ENCODE data around the gene GRIP1. TPM values are rescaled to one million over a fixed set of nuclear protein-coding genes. Genes with fewer than 3 reads are reported as not detected.
A peak's percentile ranks its signal among the peaks of the same experiment; 100 is the strongest.

GRIP1 gene
- total and polyA plus RNA-seq, 5 donors from 2014 or later, result 0.21 to 1.1 (median 0.41) TPM; not detected in 1

DNA sequence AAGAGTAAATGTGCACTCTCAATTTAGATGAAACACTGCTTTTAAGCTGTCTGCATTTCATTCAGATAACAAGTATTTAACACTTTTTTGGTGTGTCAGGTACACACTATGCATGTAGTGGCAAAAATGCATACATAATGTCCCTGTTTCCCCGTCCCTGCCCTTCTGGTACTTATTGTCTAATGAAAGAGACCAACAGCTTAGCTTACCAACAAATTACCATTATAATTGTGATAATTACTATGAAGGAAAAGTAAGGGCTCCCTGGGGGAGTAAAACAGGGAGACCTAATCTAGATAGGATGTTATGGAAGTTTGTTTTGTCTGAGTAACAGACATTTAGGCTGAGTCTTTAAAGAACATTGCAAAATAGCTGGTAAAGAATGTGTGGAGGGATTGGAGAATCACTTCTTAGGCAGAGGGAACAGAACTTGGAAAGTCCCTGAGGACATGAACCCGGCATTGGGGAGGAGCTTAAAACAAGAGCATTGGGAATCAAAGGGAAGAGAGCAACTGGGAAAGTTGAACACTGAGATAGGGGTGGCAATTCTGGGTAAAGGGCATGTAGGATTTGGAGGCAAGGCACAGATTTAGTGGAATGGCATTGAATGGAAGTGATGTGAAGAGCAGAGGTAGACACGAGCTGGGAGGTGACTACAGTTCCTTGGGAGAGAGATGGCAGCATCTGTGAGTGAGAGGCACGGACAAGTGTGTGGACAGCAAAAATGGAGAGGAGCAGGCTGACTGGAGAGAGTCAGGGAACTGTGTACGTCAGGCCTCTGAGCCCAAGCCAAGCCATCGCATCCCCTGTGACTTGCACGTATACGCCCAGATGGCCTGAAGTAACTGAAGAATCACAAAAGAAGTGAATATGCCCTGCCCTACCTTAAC lies 181.6 kb downstream of the GRIP1 start:
- peaks cover 0 to 2% (median 0%) of the 10 kb centered on the region in 7 donors for H3K9me3 Mint-ChIP-seq
- H3K4me1 Mint-ChIP-seq, result no peaks in the 10 kb centered on the region
- H3K27me3 Mint-ChIP-seq, result peaks cover 18% of the 10 kb centered on the region
- peaks cover 2% of the 10 kb centered on the region for H3K27me3 ChIP-seq (ENCODE audit: control insufficient read depth, insufficient read depth, low read length)
- no peaks in the 10 kb centered on the region for H3K4me1 ChIP-seq (ENCODE audit: control insufficient read depth, insufficient read depth, low read length, poor library complexity, severe bottlenecking)
- H3K36me3 Mint-ChIP-seq, result no peaks in the 10 kb centered on the region
- H3K27ac ChIP-seq (ENCODE audit: insufficient read depth, low read length, poor library complexity, severe bottlenecking), result no peak overlapping the region
- no peak overlapping the region for H3K4me3 Mint-ChIP-seq
- DNase-seq (no peak), ATAC-seq (ENCODE audit: low read depth in 2 of 2) (no peak)
- no peak overlapping the region for H3K27ac Mint-ChIP-seq
- H3K4me3 ChIP-seq (ENCODE audit: low read depth, low read length), result no peak overlapping the region
- no peaks in the 10 kb centered on the region for H3K36me3 ChIP-seq (ENCODE audit: control insufficient read depth, insufficient read depth, low read length)
- H3K9me3 ChIP-seq (ENCODE audit: control insufficient read depth in 2 of 2, low read length in 2 of 2), result no peaks in the 10 kb centered on the region

DNA sequence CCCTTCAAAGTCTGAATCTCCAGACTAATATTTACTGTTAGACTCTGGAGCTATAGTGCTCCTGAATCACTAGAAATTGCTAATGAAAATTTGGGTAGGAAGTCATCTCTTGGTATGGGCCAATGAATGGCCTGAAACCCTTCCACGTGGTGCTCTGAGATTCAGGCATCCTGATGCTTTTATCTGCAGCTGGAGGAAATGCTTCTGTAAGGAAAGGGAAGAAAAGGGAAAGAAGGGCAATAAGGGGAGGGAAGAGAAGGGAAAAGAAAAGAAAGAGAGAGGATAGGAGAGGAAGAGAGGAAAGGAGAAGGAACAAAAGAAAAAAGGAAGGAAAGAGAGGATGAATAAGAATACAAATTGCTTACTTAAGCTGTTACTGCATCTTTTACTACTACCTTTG lies 182.3 kb downstream of the GRIP1 start:
- Histone ChIP-seq H3K4me3 (ENCODE audit: low read depth, low read length) (no peak overlapping the region), H3K36me3 (ENCODE audit: control insufficient read depth, insufficient read depth, low read length) (no peaks in the 10 kb centered on the region), H3K27ac (ENCODE audit: insufficient read depth, low read length, poor library complexity, severe bottlenecking) (no peak overlapping the region), H3K4me1 (ENCODE audit: control insufficient read depth, insufficient read depth, low read length, poor library complexity, severe bottlenecking) (no peaks in the 10 kb centered on the region), H3K27me3 (ENCODE audit: control insufficient read depth, insufficient read depth, low read length) (peaks cover 2% of the 10 kb centered on the region), H3K9me3 (ENCODE audit: control insufficient read depth in 2 of 2, low read length in 2 of 2) (no peaks in the 10 kb centered on the region)
- DNase-seq (no peak), ATAC-seq (ENCODE audit: low read depth in 2 of 2) (no peak)
- Mint-ChIP-seq H3K27ac (no peak overlapping the region), H3K9me3 (peaks cover 0 to 2% (median 0%) of the 10 kb centered on the region in 7 donors), H3K4me3 (no peak overlapping the region), H3K36me3 (no peaks in the 10 kb centered on the region), H3K4me1 (no peaks in the 10 kb centered on the region), H3K27me3 (peaks cover 18% of the 10 kb centered on the region)

DNA sequence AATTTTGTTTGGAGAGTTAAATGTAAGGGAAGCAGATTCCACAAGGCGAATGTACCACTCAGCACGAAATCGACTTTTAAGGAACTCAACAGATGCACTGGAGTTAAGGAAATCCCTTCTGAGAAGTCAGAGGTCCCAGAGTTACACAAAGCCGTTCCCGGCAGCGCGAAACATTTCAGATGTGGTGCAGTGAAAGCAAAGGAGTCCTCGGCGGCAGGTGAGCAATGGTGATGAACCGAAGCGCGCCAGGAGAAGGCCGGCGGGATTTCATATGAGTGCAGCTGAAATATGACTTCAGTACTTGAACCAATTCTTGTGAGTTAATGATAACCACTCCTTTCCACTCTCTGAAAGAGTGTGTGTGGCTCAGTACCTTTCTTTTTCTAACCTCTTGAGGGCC lies 183.2 kb downstream of the GRIP1 start:
- no peak overlapping the region for H3K27ac Mint-ChIP-seq

DNA sequence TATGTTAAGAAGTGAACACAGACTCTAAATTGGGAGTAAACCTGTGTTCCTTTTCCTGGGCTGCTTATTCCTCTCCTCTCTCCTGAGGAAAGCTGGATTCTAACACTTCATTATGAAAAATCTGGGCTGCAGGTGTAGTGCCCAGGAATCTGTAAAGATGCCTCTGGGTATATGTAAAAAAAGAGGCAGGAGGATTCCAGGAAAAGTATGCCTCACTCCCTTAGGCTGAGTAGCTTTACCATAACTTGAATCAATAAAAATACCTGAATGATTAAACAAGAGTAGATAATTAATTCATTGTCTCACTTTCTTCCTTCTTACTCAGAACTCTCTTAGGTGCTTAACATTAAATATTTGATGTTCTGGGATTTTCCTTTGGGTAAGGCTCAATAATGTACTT lies 185.1 kb downstream of the GRIP1 start:
- Mint-ChIP-seq H3K36me3 (no peaks in the 10 kb centered on the region), H3K4me1 (no peaks in the 10 kb centered on the region), H3K27ac (no peak overlapping the region), H3K9me3 (peaks cover 0 to 7% (median 0%) of the 10 kb centered on the region in 7 donors), H3K4me3 (no peak overlapping the region), H3K27me3 (peaks cover 21% of the 10 kb centered on the region)
- Histone ChIP-seq H3K4me1 (ENCODE audit: control insufficient read depth, insufficient read depth, low read length, poor library complexity, severe bottlenecking) (no peaks in the 10 kb centered on the region), H3K27ac (ENCODE audit: insufficient read depth, low read length, poor library complexity, severe bottlenecking) (no peak overlapping the region), H3K36me3 (ENCODE audit: control insufficient read depth, insufficient read depth, low read length) (no peaks in the 10 kb centered on the region), H3K4me3 (ENCODE audit: low read depth, low read length) (no peak overlapping the region), H3K9me3 (ENCODE audit: control insufficient read depth in 2 of 2, low read length in 2 of 2) (no peaks in the 10 kb centered on the region), H3K27me3 (ENCODE audit: control insufficient read depth, insufficient read depth, low read length) (peaks cover 2% of the 10 kb centered on the region)
- ATAC-seq (ENCODE audit: low read depth in 2 of 2), result no peak
- DNase-seq, result no peak

More for the DNA sequence above, 183.2 kb downstream of the GRIP1 start:
- peaks cover 21% of the 10 kb centered on the region for H3K27me3 Mint-ChIP-seq
- Histone ChIP-seq H3K27ac (ENCODE audit: insufficient read depth, low read length, poor library complexity, severe bottlenecking) (no peak overlapping the region), H3K9me3 (ENCODE audit: control insufficient read depth in 2 of 2, low read length in 2 of 2) (no peaks in the 10 kb centered on the region), H3K4me1 (ENCODE audit: control insufficient read depth, insufficient read depth, low read length, poor library complexity, severe bottlenecking) (no peaks in the 10 kb centered on the region), H3K36me3 (ENCODE audit: control insufficient read depth, insufficient read depth, low read length) (no peaks in the 10 kb centered on the region), H3K4me3 (ENCODE audit: low read depth, low read length) (no peak overlapping the region), H3K27me3 (ENCODE audit: control insufficient read depth, insufficient read depth, low read length) (peaks cover 2% of the 10 kb centered on the region)
- no peaks in the 10 kb centered on the region for H3K4me1 Mint-ChIP-seq
- H3K36me3 Mint-ChIP-seq, result no peaks in the 10 kb centered on the region
- ATAC-seq (ENCODE audit: low read depth in 2 of 2), result no peak
- no peak overlapping the region for H3K4me3 Mint-ChIP-seq
- DNase-seq, result no peak
- peaks cover 0 to 5% (median 0%) of the 10 kb centered on the region in 7 donors for H3K9me3 Mint-ChIP-seq

DNA sequence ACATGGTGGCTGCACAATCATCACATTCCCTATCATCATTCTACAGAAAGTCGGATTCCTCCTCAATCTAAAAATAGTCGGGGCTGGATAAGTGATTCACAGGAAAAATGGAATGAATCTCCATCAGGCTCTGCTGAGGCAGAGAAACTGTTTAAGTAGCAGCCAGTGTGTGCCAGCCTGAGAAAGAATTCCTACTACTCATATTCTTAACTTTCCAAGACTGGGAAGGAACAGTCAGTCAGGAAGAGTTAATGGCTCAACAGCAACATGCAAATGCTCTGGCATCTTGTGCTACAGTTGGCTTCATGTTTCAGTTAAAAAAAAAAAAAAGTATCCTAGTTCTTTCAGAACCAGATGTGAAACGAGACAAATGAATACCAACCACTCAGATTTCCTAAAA lies 187.0 kb downstream of the GRIP1 start:
- Mint-ChIP-seq H3K27me3 (peaks cover 21% of the 10 kb centered on the region), H3K4me3 (no peak overlapping the region), H3K27ac (no peak overlapping the region), H3K9me3 (peaks cover 0 to 7% (median 3%) of the 10 kb centered on the region in 7 donors), H3K36me3 (no peaks in the 10 kb centered on the region), H3K4me1 (no peaks in the 10 kb centered on the region)
- no peak overlapping the region for H3K4me3 ChIP-seq (ENCODE audit: low read depth, low read length)
- H3K4me1 ChIP-seq (ENCODE audit: control insufficient read depth, insufficient read depth, low read length, poor library complexity, severe bottlenecking), result no peaks in the 10 kb centered on the region
- H3K27ac ChIP-seq (ENCODE audit: insufficient read depth, low read length, poor library complexity, severe bottlenecking), result no peak overlapping the region
- no peaks in the 10 kb centered on the region for H3K9me3 ChIP-seq (ENCODE audit: control insufficient read depth in 2 of 2, low read length in 2 of 2)
- ATAC-seq (ENCODE audit: low read depth in 2 of 2) (no peak), DNase-seq (no peak)
- no peaks in the 10 kb centered on the region for H3K36me3 ChIP-seq (ENCODE audit: control insufficient read depth, insufficient read depth, low read length)
- peaks cover 2% of the 10 kb centered on the region for H3K27me3 ChIP-seq (ENCODE audit: control insufficient read depth, insufficient read depth, low read length)

DNA sequence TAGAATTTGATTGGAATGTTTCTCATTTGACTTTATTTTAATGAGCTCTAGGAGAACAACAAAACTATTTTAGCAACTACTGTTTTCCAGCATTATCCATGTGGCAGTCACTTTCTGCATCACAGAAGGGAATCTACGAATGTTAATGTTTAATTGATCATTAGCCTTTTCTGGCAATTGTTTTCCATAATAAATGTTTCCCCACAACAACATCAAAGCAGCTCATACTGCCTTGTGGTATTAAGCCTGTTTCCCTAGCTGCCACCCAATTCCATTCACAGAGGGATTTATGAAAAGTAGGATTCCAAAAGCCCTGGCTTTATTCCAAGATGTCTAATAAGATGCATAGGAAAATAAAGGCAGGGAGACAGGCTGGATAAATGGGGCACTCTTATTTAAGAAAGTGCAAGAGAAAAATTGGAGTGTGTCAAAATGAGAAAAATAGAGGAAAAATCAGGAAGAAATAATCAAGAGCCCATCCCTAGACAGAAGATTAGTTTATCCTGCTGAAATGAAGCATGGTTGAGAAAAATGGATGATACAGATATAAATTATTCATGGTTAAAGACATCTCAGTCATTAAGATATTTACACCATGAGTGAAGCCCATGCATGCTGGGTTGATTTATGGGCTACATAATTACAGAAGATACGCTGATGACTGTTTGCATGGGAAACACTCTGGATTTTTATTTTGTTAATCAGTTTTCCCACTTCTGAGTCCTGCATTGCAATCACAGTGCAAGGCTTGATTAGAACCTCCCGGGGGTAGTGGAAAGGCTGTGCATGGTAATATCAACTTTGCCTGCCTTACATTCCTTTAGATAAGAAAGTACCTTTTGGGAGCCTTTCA lies 196.3 kb downstream of the GRIP1 start:
- H3K27me3 ChIP-seq (ENCODE audit: control insufficient read depth, insufficient read depth, low read length), result no peaks in the 10 kb centered on the region
- no peaks in the 10 kb centered on the region for H3K9me3 ChIP-seq (ENCODE audit: control insufficient read depth in 2 of 2, low read length in 2 of 2)
- DNase-seq (no peak), ATAC-seq (ENCODE audit: low read depth in 2 of 2) (no peak)
- Mint-ChIP-seq H3K4me1 (no peaks in the 10 kb centered on the region), H3K36me3 (no peaks in the 10 kb centered on the region), H3K9me3 (peaks cover 0 to 27% (median 5%) of the 10 kb centered on the region in 7 donors), H3K4me3 (no peak overlapping the region), H3K27me3 (no peaks in the 10 kb centered on the region), H3K27ac (no peak overlapping the region)
- no peaks in the 10 kb centered on the region for H3K36me3 ChIP-seq (ENCODE audit: control insufficient read depth, insufficient read depth, low read length)
- no peak overlapping the region for H3K27ac ChIP-seq (ENCODE audit: insufficient read depth, low read length, poor library complexity, severe bottlenecking)
- H3K4me3 ChIP-seq (ENCODE audit: low read depth, low read length), result no peak overlapping the region
- no peaks in the 10 kb centered on the region for H3K4me1 ChIP-seq (ENCODE audit: control insufficient read depth, insufficient read depth, low read length, poor library complexity, severe bottlenecking)

DNA sequence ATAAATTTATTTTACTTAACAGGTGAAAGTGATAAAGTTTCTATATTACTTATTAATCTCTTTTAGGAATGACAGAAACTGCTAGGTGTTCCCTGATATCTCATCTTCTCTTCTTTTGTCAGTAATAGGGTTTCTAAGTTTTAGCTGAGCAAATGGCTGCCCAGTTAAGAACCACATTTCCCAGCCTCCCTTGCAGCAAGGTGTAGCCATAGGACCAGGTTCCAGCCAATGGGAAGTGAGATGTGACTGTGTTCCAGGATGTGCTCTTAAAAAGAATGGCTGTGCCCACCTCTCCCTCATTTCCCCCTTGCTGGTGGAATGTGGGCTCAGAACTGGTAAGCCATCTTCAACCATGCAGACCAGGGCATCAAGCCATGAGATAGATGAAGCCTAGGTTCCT lies 210.9 kb downstream of the GRIP1 start:
- H3K27ac Mint-ChIP-seq, result no peak overlapping the region
- DNase-seq (peak in 1 of 3 donors; percentile 6), ATAC-seq (ENCODE audit: low read depth in 2 of 2) (no peak)
- H3K36me3 Mint-ChIP-seq, result no peaks in the 10 kb centered on the region
- H3K27ac ChIP-seq (ENCODE audit: insufficient read depth, low read length, poor library complexity, severe bottlenecking), result no peak overlapping the region
- H3K27me3 Mint-ChIP-seq, result peaks cover 21% of the 10 kb centered on the region
- no peaks in the 10 kb centered on the region for H3K4me1 Mint-ChIP-seq
- no peaks in the 10 kb centered on the region for H3K9me3 ChIP-seq (ENCODE audit: control insufficient read depth in 2 of 2, low read length in 2 of 2)
- peaks cover 0 to 2% (median 0%) of the 10 kb centered on the region in 7 donors for H3K9me3 Mint-ChIP-seq
- H3K36me3 ChIP-seq (ENCODE audit: control insufficient read depth, insufficient read depth, low read length), result no peaks in the 10 kb centered on the region
- H3K27me3 ChIP-seq (ENCODE audit: control insufficient read depth, insufficient read depth, low read length), result peaks cover 7% of the 10 kb centered on the region
- no peak overlapping the region for H3K4me3 Mint-ChIP-seq
- H3K4me1 ChIP-seq (ENCODE audit: control insufficient read depth, insufficient read depth, low read length, poor library complexity, severe bottlenecking), result no peaks in the 10 kb centered on the region
- H3K4me3 ChIP-seq (ENCODE audit: low read depth, low read length), result no peak overlapping the region

All from CD4-positive, CD25-positive, alpha-beta regulatory T cell (primary cell).